HTR-8/SVneo (cell line): ENCODE data around the gene SPON2.

Experiments
- DNase-seq: peaks from one replicate; pipeline ENCODE4 v3.0.0; 2011; ENCODE audit warnings: low spot score, mixed read lengths; ENCODE audit not compliant: insufficient read length
- FAIRE-seq: peaks from 2 replicates; lab custom pipeline; 2011; peaks lifted over from hg19 to GRCh38; lab: Jason Lieb, UNC

The SPON2 gene

GRCh38 chr4:1196421-1197183 lies 24.2 kb upstream of the SPON2 start:
- DNase-seq: no peak
- FAIRE-seq: no peak

GRCh38 chr4:1195891-1196401 lies 23.6 kb upstream of the SPON2 start:
- no peak for DNase-seq
- no peak for FAIRE-seq

GRCh38 chr4:1195109-1195671 lies 22.8 kb upstream of the SPON2 start:
- DNase-seq: no peak
- FAIRE-seq: no peak

GRCh38 chr4:1194010-1194900 lies 21.9 kb upstream of the SPON2 start:
- no peak for FAIRE-seq
- no peak for DNase-seq

GRCh38 chr4:1193206-1194009 lies 21.0 kb upstream of the SPON2 start:
- DNase-seq (no peak), FAIRE-seq (peak; percentile 63)

GRCh38 chr4:1192493-1193205 lies 20.3 kb upstream of the SPON2 start:
- FAIRE-seq (peak; percentile 93), DNase-seq (peak; percentile 58)

GRCh38 chr4:1192091-1192492 lies 19.7 kb upstream of the SPON2 start:
- DNase-seq: peak; percentile 95
- FAIRE-seq: peak; percentile 86

- peak; percentile 4 for FAIRE-seq
- DNase-seq: no peak
Observed at GRCh38 chr4:1191621-1192020, 19.2 kb upstream of the SPON2 start.

GRCh38 chr4:1187182-1187581 lies 14.8 kb upstream of the SPON2 start:
- no peak for DNase-seq
- no peak for FAIRE-seq

- no peak for DNase-seq
- FAIRE-seq: no peak
Observed at GRCh38 chr4:1183985-1184773, 11.8 kb upstream of the SPON2 start.

GRCh38 chr4:1182313-1182712 lies 9.9 kb upstream of the SPON2 start:
- FAIRE-seq (no peak), DNase-seq (no peak)

- no peak for FAIRE-seq
Observed at GRCh38 chr4:1180663-1181062, 8.3 kb upstream of the SPON2 start.

GRCh38 chr4:1179976-1180375 lies 7.6 kb upstream of the SPON2 start:
- FAIRE-seq: no peak
- no peak for DNase-seq

More at GRCh38 chr4:1180663-1181062, 8.3 kb upstream of the SPON2 start:
- DNase-seq: no peak

- DNase-seq (no peak), FAIRE-seq (no peak)
Observed at GRCh38 chr4:1179089-1179441, 6.7 kb upstream of the SPON2 start.

- DNase-seq: no peak
- no peak for FAIRE-seq
Observed at GRCh38 chr4:1178300-1179088, 6.1 kb upstream of the SPON2 start.

- DNase-seq: no peak
- no peak for FAIRE-seq
Observed at GRCh38 chr4:1177274-1178141, 5.1 kb upstream of the SPON2 start.
